ENCODE measurements around the gene DTNB.

Gene DTNB

GRCh38 chr2:25335971-25336370 is 337.4 kb downstream of the DTNB start:
- no peak for DNase-seq

- DNase-seq, result no peak
Measured at GRCh38 chr2:25335204-25335603, 338.2 kb downstream of the DTNB start.

GRCh38 chr2:25334482-25334881 is 338.9 kb downstream of the DTNB start:
- no peak for DNase-seq

GRCh38 chr2:25333981-25334380 is 339.4 kb downstream of the DTNB start:
- no peak for DNase-seq

GRCh38 chr2:25332571-25332970 is 340.8 kb downstream of the DTNB start:
- DNase-seq, result no peak

GRCh38 chr2:25331686-25332365 is 341.6 kb downstream of the DTNB start:
- no peak for DNase-seq

GRCh38 chr2:25330937-25331336 is 342.4 kb downstream of the DTNB start:
- no peak for DNase-seq

GRCh38 chr2:25330273-25330672 is 343.1 kb downstream of the DTNB start:
- no peak for DNase-seq

- no peak for DNase-seq
Measured at GRCh38 chr2:25328152-25329085, 345.0 kb downstream of the DTNB start.

Data from T-helper 1 cell (primary cell).